Epidermal melanocyte (primary cell): Measurements from ENCODE around the gene SPATA3.

ENCODE experiments used
- DNase-seq: peaks from one replicate; pipeline ENCODE4 v3.0.0; 2011; ENCODE audit warnings: low spot score; ENCODE audit not compliant: insufficient read length

The SPATA3 gene

DNA sequence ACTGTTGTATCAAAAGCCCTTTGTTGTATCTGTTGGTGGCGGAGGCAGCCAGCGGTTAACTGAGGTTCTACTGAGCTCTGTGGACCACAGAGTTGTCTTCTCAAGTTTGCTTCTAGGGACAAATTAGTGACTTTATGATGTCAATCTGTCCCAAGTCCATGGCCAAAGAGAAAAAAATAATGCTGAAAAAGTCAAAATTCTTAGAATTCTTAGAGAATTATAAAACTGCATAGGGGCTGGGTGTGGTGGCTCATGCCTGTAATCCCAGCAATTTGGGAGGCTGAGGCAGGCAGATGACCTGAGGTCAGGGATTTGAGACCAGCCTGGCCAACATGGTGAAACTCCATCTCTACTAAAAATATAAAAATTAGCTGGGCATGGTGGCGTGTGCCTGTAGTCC, 29.1 kb downstream of the SPATA3 start:
- peak; percentile 5 for DNase-seq

GRCh38 chr2:231028889-231029288, 33.0 kb downstream of the SPATA3 start:
- DNase-seq: no peak

DNA sequence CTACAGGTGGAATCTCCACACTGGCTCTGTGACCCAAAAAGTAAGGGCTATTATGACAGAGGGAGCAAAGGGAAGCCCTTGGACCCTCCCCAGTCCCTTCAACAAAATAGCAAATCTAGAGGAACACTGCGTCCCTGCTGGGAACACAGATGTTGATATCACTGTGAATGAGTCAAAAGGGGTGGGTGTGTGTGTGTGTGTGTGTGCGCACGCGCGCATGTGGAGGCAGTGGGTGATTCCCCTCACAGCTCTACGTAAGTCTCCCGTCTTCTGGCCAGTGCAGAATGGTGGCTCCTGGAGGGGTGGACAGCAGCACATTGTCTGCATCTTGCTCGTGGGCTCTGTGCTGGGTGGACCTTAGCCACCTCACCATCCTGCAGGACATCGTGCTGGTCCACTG, 33.6 kb downstream of the SPATA3 start:
- no peak for DNase-seq

DNA sequence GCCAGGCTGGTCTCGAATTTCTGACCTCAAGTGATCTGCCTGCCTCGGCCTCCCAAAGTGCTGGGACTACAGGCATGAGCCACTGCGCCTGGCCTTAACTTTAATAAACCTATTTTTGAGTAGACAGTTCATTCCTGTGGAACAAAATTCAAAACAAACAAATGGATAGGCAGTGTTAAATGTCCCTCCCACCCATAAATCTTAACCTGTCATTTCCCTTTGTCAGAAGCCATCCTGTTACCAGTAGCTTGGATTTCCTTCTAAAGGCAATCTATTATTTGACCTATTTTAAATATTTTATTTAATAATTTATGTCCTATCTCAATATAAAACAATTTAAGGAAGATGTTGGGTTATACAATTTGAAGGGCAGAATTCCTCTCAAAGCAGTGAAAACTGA, 34.8 kb downstream of the SPATA3 start:
- DNase-seq: no peak

- DNase-seq: no peak
Observed at GRCh38 chr2:231032575-231033140, 36.7 kb downstream of the SPATA3 start.

DNA sequence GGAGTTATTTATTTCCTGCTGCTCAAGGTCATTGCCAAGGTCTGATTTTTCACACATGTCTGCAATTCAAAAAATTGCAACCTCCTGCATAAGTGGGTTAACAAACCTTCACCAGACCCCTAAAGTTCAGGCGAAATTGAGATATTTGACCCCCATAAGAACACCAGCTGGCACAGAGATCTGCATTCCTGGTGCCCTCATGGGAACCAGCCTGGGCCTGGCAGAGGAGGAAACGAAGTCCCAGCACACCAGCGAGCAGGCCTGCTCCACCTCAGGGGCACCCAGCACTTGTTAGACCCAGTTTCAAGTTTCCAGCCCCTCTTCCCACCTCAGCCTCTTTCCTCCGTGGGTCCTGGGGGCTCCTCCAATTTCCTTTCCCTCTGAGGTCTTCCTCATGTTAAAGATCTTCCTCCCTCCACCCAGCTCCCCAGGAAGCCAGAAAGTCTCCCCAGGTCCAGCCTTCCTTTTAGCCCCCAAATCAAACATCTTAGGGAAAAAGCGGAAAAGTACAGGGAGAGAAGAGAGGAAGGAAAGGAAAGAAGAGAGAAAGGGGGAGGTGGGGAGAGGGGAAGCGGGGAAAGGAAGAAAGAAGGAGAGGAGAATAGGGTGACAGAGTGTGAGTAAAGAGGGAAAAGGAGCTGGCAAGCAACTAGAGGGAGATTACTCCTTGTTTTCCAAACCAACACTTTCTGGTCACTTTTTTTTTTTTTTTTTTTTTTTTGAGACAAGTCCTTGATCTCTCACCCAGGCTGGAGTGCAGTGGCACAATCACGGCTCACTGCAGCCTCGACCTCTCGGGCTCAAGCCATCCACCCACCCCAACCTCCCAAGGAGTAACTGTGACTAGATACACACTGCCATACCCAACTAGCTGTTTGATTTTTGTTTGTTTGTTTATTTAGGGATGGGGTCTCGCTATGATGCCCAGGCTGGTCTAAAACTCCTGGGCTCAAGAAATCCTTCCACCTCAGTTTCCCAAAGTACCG, 37.5 kb downstream of the SPATA3 start:
- no peak for DNase-seq

GRCh38 chr2:231034291-231034882, 38.5 kb downstream of the SPATA3 start:
- no peak for DNase-seq

DNA sequence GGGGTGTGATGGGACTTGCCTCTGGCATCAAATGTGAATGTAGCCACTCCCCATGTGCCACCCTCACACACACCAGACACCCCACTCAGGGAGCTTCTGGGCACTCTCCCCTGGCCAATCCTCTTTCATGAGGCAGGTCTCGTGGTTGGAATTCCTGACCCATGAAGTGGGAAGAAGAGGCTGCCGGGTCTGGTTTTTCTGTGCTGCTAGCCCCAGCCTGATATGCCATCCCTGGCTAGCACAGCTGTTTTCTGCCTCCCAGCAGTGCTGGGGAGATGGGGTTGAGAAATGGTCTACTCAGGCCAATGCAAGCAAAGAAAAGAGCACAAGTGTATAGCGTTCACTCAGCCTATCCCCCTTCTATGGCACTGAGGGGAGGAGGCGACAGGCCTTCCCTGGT, 40.2 kb downstream of the SPATA3 start:
- DNase-seq: no peak

DNA sequence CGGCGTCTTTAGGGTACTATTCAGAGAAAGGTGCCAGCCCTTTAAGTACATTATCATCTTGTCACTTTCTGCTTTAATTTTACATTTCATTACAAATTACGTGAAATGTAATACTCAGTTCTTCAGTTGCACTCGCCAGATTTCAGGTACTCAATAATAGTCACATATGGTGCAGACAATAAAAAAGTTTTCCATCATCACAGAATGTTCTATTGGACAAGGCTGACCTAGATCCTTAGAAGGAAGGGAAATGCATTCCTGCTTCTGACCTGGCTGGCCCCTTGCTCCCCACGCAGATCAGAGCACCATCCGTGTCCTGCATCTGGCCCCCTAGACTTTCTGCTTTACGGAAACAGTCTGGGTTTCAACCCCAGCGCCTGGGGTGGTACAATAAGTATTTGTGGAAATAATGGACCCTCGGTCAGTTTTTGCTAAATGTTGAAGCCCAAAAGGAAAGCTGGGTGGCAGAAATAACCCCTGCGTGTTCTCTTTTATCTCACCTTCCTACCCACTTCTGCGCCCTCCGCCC, 40.7 kb downstream of the SPATA3 start:
- DNase-seq: no peak

- no peak for DNase-seq
Observed at GRCh38 chr2:231037202-231037730, 41.3 kb downstream of the SPATA3 start, which contains the start of gene C2orf72. Gene C2orf72, plus strand, starts transcription at chr2:231037523. Its CDS starts 43 bp downstream, at chr2:231037566.

GRCh38 chr2:231037731-231038482, 42.0 kb downstream of the SPATA3 start:
- no peak for DNase-seq

- no peak for DNase-seq
Observed at GRCh38 chr2:231038483-231039293, 42.8 kb downstream of the SPATA3 start.

- no peak for DNase-seq
Observed at GRCh38 chr2:231039294-231039664, 43.4 kb downstream of the SPATA3 start.

DNA sequence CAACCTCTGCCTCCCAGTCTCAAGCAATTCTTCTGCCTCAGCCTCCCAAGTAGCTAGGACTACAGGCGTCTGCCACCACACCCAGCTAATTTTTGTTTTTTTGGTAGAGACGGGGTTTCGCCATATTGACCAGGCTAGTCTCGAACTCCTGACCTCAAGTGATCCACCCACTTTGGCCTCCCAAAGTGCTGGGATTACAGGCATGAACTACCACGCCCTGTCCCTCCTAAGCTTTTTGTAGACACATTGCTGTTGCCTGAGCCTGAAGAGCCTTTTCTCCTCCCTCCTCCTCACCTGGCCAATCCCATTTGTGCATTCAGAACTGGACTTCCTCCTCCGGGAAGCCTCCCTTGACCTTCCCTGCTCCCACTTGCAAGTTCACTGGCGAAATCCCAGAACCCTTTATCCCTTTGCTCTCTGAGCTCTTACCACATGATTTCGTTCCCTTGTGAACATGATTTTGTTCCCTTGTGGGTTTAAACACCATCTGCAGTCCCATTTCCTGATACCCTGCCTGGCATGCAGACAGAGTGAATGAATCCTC, 44.0 kb downstream of the SPATA3 start:
- no peak for DNase-seq

- DNase-seq: no peak
Observed at GRCh38 chr2:231041061-231041689, 45.3 kb downstream of the SPATA3 start.

- DNase-seq: no peak
Observed at GRCh38 chr2:231043796-231044195, 47.9 kb downstream of the SPATA3 start.

DNA sequence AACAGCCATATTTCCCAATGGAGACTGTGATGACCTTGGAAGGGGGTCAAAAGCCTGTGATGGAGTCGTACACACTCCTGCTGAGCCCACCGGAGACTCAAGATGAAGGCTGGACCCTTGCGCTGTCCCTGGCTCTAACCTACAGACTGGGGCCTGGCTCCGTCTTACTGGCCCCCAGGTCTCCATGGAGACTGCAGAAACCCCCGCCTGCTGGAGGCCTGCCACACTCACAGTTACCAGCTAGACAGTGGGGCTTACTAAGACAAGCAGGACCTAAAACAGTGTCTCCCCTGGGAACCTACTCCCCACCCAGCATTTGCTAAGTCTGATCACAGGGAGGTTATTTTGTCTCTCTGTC, 51.0 kb downstream of the SPATA3 start:
- no peak for DNase-seq

DNA sequence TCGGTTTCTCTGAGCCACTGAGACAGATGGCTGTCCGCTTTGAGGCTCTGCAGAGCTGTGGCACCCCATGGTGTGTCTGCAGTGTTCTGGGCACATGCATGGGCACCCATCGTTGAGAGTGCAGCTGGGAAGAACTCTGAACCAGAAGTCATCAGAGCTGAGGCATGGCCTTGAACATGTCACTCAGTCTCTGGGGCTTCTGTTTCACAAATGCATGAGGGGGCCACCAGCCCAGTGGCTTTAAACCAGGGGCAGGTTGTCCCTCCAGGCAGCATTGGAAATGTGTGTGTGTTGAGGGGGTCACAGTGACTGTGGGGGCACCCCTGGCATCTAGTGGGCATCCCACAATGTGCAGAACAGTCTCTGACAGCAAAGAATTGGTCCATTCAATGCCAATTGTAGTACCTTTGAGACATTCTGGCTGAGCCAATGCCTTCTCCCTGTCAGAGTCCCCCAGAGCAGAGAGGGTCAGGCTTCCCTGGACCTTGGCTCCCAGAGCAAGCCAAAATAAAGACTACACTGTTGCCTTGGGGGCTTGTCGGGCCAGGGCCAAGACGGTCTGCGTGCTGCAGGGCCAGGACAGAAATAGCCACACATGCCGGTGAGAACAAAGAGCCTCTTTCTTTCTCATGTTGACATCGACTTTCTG, 51.5 kb downstream of the SPATA3 start:
- DNase-seq: no peak
